Mesothelial cell of epicardium (in vitro differentiated cells): ENCODE results near the gene IFNA6. TPM values are rescaled to one million over a fixed set of nuclear protein-coding genes. Genes with fewer than 3 reads are reported as not detected.

Experiments
- DNase-seq, 2 experiments: peaks; one replicate each; pipeline ENCODE4 v3.0.0; 2021; ENCODE audit warnings: low spot score in 2 of 2; ENCODE audit not compliant: unreplicated experiment in 2 of 2
- H3K27ac Mint-ChIP-seq: 2 replicates; pipeline ENCODE4 v1.8.0; 2021; ENCODE audit warnings: mixed read lengths
- H3K27me3 Mint-ChIP-seq: 2 replicates; pipeline ENCODE4 v1.8.0; 2021; ENCODE audit warnings: low read depth, mixed read lengths
- H3K36me3 Mint-ChIP-seq: 2 replicates; pipeline ENCODE4 v1.8.0; 2021; ENCODE audit warnings: mixed read lengths
- H3K4me1 Mint-ChIP-seq: 2 replicates; pipeline ENCODE4 v1.8.0; 2021; ENCODE audit warnings: mixed read lengths
- H3K4me3 Mint-ChIP-seq: 2 replicates; pipeline ENCODE4 v1.8.0; 2021; ENCODE audit warnings: mild to moderate bottlenecking, moderate library complexity, mixed read lengths
- H3K9me3 Mint-ChIP-seq: 2 replicates; pipeline ENCODE4 v1.8.0; 2021; ENCODE audit warnings: mixed read lengths
- total RNA-seq: library from RNA; stranded (reverse); gene quantifications from 3 replicates; pipeline ENCODE4 v1.2.1, GENCODE V29; 2021
- TF ChIP-seq, protein P1 (sequence below): fragments of 200-600 bp; sonication (generic); IDR thresholded peaks from one replicate; pipeline ENCODE4 v1.5.0; 2021; ENCODE audit warnings: antibody characterized with exemption; ENCODE audit not compliant: unreplicated experiment

Gene IFNA6
- total RNA-seq, 1 donor from 2014 or later = not detected

DNA sequence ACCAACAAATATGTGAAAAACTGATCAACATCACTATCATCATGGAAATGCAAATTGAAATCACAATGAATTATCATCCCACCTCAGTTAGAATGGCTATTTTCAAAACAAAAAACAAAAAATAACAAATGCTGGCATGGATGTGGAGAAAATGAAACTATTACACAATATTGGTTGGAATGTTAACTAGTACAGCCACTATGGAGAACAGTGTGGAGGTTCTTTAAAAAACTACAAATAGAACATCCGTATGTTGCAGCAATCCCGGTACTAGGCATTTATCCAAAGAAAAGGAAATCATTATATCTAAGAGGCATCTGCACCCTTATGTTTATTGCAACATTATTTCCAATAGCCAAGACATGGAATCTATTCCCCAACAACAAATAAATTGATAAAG, 36.5 kb downstream of the IFNA6 start:
- TF ChIP-seq, protein P1, sequence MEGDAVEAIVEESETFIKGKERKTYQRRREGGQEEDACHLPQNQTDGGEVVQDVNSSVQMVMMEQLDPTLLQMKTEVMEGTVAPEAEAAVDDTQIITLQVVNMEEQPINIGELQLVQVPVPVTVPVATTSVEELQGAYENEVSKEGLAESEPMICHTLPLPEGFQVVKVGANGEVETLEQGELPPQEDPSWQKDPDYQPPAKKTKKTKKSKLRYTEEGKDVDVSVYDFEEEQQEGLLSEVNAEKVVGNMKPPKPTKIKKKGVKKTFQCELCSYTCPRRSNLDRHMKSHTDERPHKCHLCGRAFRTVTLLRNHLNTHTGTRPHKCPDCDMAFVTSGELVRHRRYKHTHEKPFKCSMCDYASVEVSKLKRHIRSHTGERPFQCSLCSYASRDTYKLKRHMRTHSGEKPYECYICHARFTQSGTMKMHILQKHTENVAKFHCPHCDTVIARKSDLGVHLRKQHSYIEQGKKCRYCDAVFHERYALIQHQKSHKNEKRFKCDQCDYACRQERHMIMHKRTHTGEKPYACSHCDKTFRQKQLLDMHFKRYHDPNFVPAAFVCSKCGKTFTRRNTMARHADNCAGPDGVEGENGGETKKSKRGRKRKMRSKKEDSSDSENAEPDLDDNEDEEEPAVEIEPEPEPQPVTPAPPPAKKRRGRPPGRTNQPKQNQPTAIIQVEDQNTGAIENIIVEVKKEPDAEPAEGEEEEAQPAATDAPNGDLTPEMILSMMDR = no peak
- H3K9me3 Mint-ChIP-seq = peaks cover 4% of the 10 kb centered on the region

DNA sequence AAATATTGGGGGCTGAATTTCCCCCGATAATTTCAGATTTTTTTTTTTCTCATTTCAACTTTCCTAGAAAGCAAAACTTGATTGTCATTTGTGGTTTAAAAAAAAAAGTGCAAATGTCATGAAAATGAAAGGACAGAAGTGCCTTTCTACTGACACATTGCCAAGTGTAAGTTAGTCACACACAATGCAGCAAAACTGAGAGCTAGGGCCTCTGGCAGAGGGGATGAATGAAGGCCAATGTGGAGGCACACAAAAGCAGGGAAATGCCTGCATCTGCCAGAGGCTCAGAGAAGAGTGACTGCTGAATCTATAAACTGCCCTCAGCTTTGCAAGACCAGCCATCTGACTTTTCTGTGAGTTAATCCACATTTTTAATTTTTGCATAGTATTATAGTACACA, 38.8 kb downstream of the IFNA6 start:
- TF ChIP-seq, protein P1 = no peak
- Mint-ChIP-seq H3K4me3 (no peak overlapping the region), H3K27ac (no peak overlapping the region), H3K4me1 (no peaks in the 10 kb centered on the region), H3K9me3 (peaks cover 4% of the 10 kb centered on the region), H3K36me3 (no peaks in the 10 kb centered on the region), H3K27me3 (peaks cover 18% of the 10 kb centered on the region)
- no peak for DNase-seq

More for the DNA sequence above, 36.5 kb downstream of the IFNA6 start:
- Mint-ChIP-seq H3K36me3 (no peaks in the 10 kb centered on the region), H3K27ac (no peak overlapping the region), H3K4me3 (no peak overlapping the region), H3K4me1 (peaks cover 2% of the 10 kb centered on the region), H3K27me3 (peaks cover 6% of the 10 kb centered on the region)
- no peak for DNase-seq

DNA sequence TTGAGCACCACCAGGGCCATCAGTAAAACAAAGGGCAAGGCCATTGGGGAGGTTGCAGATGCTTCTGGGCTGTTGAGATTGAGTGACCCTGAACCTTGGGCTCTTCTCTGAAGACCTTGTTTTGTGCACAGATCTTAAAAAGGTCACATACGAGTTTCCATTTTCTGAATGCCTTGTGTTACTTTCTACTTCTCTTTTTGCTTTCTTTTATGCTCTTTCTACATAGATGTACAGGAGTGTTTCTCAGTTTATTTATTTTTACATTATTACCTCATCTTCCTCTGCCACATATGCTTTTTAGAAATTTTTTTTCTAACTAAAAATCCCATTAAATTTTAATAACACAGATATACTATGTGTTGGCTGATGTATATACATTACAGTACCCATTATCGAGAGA, 45.5 kb downstream of the IFNA6 start, which contains the start of gene IFNA5:
Gene IFNA5 (minus strand): TSS at position 101 of the 400 bp plus-strand sequence. CDS start 57 bp downstream, at position 44.
- no peaks in the 10 kb centered on the region for H3K36me3 Mint-ChIP-seq
- DNase-seq = no peak
- H3K4me1 Mint-ChIP-seq = no peaks in the 10 kb centered on the region
- no peaks in the 10 kb centered on the region for H3K9me3 Mint-ChIP-seq
- no peak within 1 kb of the TSS for H3K4me3 Mint-ChIP-seq
- H3K27ac Mint-ChIP-seq = no peak within 1 kb of the TSS
- TF ChIP-seq, protein P1 = no peak
- H3K27me3 Mint-ChIP-seq = peaks cover 52% of the 10 kb centered on the region

Other genes starting within 250 kb of the IFNA6 start
- not detected in 3 replicates for gene IFNW1, start 209.1 kb downstream of the IFNA6 start, total RNA-seq
- not detected in 3 replicates for gene IFNA21, start 184.2 kb downstream of the IFNA6 start, total RNA-seq
- not detected in 3 replicates for gene IFNA4, start 163.3 kb downstream of the IFNA6 start, total RNA-seq
- not detected in 3 replicates for gene IFNA7, start 148.7 kb downstream of the IFNA6 start, total RNA-seq
- gene IFNA10, start 143.7 kb downstream of the IFNA6 start, total RNA-seq = not detected in 3 replicates
- not detected in 3 replicates for gene IFNA16, start 133.6 kb downstream of the IFNA6 start, total RNA-seq
- not detected in 3 replicates for gene IFNA17, start 122.7 kb downstream of the IFNA6 start, total RNA-seq
- gene IFNA14, start 110.9 kb downstream of the IFNA6 start, total RNA-seq = not detected in 3 replicates
- not detected in 3 replicates for gene IFNA5, start 45.6 kb downstream of the IFNA6 start, total RNA-seq
- gene KLHL9, start 15.5 kb downstream of the IFNA6 start, total RNA-seq = 36.7 to 37.5 TPM (median 36.9 TPM) in 3 replicates
- 0.60 to 1.0 TPM (median 0.66 TPM) in 3 replicates for gene IFNA13, start 17.2 kb upstream of the IFNA6 start, total RNA-seq
- 0.34 to 0.62 TPM (median 0.58 TPM) in 3 replicates for gene IFNA2, start 34.5 kb upstream of the IFNA6 start, total RNA-seq
- gene IFNA8, start 58.2 kb upstream of the IFNA6 start, total RNA-seq = not detected in 3 replicates
- gene IFNA1, start 89.6 kb upstream of the IFNA6 start, total RNA-seq = not detected in 3 replicates
- 1.6 to 2.0 TPM (median 1.7 TPM) in 3 replicates for gene IFNE, start 131.4 kb upstream of the IFNA6 start, total RNA-seq